Stimulated activated CD8-positive, alpha-beta memory T cell treated with anti-CD3 and anti-CD28 coated beads, Interleukin-4, amount 100 ng/mL, for 24 hours (primary cell): ENCODE measurements around the gene CGREF1.
"Not testable (repeated sequence)": the region's sequence is repeated elsewhere in the genome, so short reads cannot be mapped to it uniquely, and the experiment has no call there.

Experiments
- DNase-seq: peaks from one replicate; pipeline ENCODE4 v3.0.0-alpha.2; 2020; ENCODE audit warnings: low read depth

CGREF1 gene

DNA sequence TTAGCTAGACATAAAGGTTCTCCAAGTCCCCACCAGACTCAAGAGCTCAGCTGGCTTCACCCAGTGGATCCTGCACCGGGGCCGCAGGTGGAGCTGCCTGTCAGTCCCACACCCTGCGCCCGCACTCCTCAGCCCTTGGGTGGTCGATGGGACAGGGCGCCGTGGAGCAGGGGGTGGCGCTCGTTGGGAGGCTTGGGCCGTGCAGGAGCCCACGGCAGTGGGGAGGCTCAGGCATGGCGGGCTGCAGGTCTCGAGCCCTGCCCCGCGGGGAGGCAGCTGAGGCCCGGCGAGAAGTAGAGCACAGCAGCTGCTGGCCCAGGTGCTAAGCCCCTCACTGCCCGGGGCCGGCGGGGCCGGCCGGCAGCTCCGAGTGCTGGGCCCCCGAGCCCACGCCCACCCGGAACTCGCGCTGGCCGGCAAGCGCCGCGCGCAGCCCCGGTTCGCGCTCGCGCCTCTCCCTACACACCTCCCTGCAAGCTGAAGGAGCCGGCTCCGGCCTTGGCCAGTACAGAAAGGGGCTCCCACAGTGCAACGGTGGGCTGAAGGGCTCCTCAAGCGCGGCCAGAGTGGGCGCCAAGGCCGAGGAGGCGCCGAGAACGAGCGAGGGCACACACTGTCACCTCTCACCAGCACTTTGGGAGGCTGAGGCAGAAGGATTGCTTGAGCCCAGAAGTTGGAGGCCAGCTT, 7.4 kb downstream of the CGREF1 start:
- DNase-seq = not testable (repeated sequence)

DNA sequence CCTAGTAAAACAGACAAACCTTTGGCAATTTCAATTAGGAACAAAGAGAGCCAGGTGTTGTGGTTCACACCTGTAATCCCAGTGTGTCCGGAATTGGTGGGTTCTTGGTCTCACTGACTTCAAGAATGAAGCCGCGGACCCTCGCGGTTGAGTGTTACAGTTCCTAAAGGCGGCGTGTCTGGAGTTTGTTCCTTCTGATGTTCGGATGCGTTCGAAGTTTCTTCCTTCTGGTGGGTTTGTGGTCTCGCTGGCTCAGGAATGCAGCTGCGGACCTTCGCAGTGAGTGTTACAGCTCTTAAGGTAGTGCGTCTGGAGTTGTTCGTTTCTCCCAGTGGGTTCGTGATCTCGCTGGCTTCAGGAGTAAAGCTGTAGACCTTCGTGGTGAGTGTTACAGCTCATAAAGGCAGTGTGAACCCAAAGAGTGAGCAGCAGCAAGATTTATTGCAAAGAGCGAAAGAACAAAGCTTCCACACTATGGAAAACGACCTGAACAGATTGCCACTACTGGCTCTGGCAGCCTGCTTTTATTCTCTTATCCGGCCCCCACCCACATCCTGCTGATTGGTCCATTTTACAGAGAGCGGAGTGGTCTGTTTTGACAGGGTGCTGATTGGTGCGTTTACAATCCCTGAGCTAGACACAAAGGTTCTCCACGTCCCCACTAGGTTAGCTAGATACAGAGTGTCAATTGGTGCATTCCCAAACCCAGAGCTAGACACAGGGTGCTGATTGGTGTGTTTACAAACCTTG, 8.2 kb downstream of the CGREF1 start:
- DNase-seq = not testable (repeated sequence)

DNA sequence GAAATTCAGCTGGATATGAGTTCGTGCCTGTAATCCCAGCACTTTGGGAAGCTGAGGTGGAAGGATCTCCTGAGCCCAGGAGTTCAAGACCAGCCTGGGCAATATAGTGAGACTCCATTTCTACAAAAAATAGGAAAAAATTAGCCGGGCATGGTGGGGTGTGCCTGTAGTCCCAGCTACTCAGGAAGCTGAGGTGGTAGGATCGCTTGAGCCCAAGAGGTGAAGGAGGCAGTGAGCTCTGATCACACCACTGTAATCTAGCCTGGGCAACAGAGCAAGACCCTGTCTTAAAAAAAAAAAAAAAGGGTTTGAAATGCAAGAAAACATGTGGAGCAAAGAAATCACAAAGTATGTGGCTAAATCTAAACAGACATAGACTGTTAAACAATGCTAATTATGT, 9.8 kb downstream of the CGREF1 start:
- DNase-seq = no peak

DNA sequence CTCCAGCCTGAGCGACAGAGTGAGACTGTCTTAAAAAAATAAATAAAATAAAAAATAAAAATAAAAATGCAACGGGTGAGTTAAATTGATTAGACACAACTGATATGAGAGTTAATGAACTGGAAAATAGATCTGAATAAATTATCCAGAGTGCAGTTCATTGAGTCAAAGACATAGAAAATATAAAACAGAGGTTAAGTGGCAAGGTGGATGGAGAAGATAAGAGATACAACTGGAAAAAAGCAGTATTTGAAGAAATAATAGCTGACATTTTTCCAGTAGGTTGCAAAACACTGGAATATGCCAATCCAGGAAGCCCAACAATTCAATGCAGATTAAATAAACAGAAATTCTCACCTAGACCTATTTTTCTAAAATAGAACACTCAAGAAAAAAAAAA, 10.7 kb downstream of the CGREF1 start:
- no peak for DNase-seq

DNA sequence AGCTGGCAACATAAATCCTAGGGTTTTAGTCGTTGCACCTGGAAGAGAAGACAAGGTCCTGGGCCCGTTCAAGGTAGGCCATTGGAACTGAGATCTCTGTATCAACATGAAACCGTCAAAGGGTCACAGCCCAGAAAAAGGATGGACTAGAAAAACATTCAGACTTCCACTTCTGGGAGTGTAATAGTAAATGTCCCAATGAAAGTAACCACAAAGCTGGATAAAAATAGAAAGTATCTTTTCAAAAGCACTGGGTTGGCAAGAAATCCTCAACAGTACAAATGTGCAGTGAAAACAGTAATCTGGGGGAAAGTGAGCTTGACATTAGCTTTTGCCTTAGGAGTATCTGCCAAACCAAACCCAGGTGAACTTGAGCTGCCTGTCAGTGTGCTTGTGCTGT, 12.9 kb downstream of the CGREF1 start:
- DNase-seq = no peak

DNA sequence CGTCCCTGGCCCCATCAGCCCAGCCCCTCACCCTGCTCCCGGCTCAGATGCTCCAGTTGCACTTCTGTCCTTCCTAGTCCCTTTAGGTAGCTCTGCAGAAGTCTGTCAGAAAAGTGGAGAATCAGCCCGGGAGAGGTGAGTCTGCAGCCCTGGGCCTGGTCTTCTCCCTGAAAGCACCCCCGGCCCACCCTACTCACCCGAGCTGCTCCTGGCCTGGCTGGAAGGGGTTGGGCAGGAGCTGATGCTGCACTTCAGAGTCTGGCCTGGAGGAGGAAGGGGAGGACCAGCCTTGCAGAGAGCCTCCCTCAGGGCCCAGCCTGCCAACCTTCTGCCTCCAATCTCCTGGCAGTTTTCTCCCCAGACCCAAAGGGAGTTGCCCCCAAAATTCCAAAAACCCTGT, 16.6 kb downstream of the CGREF1 start:
- no peak for DNase-seq

DNA sequence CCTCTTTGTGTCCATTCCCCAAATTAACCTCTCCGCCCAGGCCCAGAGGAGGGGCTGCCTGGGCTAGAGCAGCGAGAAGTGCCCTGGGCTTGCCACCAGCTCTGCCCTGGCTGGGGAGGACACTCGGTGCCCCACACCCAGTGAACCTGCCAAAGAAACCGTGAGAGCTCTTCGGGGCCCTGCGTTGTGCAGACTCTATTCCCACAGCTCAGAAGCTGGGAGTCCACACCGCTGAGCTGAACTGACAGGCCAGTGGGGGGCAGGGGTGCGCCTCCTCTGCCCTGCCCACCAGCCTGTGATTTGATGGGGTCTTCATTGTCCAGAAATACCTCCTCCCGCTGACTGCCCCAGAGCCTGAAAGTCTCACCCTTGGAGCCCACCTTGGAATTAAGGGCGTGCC, 18.9 kb downstream of the CGREF1 start:
- no peak for DNase-seq

DNA sequence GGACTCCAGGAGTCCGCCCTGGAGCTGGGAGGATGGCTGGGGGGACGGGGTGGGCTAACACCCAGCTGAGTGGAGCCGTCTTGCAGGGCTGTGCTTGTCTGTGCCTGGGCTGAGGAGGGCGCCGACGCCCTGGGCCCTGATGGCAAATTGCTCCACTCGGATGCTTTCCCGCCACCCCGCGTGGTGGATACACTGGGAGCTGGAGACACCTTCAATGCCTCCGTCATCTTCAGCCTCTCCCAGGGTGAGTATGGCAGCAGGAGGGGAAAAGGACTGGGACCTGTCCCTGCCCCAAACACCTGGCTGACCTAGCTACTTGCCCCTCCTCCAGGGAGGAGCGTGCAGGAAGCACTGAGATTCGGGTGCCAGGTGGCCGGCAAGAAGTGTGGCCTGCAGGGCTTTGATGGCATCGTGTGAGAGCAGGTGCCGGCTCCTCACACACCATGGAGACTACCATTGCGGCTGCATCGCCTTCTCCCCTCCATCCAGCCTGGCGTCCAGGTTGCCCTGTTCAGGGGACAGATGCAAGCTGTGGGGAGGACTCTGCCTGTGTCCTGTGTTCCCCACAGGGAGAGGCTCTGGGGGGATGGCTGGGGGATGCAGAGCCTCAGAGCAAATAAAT, 19.5 kb downstream of the CGREF1 start:
- DNase-seq = no peak

DNA sequence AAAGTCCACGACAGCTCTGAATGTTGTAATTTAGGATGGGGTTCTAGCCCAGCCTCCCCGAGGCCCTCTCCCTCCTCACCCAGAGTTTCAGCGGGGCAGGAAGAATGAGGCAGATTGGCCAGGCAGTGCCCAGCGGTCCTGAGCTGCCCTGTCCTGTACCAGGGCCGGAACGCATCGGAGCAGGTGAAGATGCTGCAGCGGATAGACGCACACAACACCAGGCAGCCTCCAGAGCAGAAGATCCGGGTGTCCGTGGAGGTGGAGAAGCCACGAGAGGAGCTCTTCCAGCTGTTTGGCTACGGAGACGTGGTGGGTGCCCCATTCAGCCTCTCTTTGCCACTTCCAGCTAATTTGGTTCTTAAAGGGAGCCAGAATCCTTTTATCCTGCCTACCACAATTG, 21.6 kb downstream of the CGREF1 start:
- no peak for DNase-seq

DNA sequence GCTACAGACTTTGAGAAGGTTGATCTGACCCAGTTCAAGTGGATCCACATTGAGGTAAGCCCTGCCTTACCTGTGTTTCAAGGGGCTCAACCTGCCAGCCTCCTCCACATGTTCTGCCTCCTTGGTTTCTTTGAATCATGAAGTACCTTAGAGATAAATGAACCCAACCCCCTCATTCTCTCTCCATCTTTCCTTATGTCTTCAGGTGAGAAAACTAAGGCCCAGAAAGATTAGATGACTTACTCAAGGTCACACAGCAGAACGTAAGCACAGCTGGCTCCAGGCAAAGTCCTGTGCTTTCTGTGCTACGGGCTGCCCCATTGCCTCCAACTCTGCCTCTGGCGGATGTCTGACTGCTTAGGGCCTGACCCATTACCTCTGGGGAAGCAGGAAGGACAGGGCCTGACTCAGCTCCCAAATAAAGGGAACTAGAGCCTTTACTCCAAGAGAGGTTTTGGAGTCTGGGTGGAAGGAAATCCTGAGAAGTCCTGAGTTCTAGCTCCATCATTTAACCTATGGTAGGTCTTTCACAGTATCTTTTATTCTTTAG, 22.1 kb downstream of the CGREF1 start:
- no peak for DNase-seq

DNA sequence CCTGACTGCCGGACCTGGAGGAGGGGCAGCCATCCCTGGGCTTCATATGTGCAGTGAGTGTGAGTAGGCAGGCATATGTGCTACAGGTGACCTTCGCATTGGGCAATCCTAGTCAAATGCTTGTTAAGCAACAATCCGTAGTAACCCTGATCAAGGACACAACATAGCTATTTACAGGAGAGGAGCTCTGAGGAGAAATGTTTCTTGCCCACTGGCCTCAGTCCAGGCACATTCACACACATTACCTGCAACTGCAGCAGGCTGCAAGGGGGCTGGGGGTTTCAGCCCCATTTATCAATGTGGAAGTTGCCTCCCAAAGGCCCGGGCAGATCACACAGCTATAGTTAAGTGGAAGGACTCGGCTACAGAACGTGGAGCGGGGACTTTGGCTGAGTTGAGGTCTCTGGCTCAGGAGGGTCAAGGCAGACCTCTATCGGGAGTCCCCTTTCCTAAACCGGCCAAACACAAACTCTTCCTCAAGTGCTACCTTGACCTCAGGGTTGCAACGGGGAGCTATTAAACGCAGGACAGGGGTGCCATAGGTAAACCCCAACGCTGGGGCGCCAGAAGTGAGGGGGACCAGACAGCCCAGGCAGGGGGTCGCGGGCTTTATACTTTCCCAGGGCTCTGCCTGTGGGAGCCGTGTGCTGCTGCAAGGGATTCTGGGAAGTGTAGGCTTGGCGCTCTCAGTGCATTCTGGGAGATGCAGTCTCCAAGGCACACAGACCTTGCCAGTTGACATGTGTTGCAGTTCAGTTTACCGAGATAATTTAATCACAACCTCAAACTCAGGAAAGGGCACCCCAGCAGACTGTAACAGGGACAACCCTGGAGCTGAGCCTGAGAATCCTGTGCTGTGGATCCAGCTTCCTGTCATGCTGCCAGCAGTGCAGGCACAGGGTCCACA, 22.9 kb downstream of the CGREF1 start:
- no peak for DNase-seq

DNA sequence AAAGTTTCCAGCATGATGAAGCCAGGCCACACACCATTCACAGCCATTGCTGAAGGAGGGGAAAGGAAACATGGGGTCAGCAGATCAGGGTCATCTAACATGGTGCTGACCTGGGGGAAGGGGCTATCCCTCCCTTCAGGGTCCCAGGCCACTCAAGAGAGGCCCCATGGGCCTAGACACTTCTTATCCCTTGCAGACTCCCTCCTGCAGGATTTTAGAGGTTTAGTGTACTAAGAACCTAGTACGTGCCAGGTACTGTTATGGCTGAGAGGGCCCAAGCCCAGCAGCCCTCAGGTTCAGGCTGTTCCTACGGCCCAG, 23.5 kb downstream of the CGREF1 start:
- DNase-seq = no peak

DNA sequence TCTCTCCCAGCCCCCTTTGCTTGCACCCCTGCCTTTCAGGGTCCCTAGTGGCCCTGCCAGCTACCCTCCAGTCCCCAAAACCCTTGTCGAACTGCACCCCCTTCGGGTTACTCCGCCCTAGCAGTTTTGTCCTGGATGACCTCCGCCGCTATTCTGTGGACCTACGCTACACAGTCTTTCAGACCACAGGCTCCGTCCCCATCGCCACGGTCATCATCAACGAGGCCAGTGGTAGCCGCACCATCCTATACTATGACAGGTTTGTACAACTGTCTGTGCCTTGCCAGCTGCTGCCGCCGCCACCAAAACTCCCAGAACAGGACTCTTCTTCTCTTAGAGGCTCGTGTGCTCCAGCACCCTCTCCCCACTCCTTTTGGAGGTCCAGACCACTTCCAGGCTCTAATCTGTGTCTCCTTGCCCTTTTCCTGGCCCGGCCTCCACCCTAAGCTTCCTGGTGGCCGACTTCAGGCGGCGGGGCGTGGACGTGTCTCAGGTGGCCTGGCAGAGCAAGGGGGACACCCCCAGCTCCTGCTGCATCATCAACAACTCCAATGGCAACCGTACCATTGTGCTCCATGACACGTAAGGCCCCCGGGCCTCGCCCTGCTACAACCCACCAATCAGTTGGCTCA, 24.5 kb downstream of the CGREF1 start:
- no peak for DNase-seq

DNA sequence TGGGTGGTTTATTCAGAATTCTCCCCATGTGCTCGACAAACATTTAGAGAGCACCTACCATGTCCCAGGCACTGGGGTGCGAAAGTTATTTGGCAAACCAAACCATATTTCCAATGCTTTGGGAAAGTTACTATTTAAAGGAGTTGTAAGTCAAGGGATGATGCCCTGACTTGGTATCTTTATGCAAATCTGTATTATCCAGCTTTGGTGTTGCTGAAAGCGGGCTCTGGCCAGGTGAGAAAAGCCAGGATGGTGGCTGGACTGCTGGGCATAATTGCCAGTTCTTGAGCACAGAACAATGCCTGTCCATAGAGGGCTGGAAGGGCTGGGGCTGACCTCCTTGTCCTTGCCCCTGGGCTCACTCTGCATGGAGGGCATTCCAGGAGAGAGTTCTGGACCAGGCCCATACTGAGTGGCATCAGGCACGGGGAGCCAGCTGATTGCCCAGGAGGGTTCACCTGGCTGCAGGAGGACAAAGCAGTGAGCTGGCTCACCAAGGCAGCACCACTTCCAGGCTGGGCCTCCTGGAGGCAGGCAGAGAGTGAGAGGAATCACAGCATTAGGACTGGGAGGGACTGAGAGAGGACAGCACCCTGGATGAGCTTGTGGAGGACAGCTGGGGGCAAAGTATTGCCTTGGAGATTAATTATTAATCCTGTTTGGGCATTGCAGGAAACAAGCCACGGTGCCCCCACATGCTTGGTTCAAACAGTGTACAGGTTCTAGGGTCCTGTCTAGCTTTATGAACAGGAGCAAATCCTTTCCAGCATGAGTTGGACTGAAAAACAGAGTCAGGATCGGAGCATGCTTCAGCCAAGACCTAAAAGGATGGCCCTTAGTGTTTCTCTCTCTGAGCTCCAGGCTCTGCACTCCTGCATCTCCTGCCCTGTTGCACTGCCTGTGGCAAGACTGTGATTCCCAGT, 25.2 kb downstream of the CGREF1 start:
- DNase-seq = no peak

DNA sequence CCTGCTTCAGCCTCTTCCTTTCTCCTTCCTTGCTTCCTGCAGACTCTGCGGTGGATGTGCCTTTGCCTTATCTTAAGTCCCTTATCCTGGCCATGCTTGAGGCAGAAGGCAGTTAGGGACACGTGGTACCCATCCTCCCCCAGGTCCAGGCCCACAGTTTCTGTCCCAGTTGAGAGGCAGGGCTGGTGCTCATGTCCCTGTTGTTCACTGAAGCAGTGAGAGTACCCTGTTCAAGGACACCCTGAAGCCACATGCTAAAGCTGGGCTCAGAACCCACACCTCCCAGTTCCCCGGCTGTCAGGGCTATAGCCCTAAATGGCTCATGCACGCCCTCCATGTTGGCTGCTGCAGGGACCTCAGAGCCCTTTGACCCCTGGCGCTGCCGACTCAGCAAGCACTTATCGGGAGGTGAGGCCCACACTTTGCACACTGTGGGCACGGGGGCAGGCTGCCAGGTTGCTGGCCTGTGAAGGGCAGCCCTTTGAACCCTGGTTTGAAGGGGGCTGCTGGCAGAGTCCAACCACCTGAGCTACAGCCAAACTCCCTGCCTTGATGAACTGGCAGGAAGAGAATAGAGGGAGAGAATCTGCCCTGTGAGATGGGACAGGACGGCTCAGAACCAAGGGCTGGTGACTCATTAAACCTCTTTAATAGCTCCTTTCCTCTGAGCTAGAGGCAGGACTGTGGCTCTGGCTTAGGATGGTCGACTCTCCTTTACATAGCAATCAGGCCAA, 26.1 kb downstream of the CGREF1 start:
- no peak for DNase-seq

DNA sequence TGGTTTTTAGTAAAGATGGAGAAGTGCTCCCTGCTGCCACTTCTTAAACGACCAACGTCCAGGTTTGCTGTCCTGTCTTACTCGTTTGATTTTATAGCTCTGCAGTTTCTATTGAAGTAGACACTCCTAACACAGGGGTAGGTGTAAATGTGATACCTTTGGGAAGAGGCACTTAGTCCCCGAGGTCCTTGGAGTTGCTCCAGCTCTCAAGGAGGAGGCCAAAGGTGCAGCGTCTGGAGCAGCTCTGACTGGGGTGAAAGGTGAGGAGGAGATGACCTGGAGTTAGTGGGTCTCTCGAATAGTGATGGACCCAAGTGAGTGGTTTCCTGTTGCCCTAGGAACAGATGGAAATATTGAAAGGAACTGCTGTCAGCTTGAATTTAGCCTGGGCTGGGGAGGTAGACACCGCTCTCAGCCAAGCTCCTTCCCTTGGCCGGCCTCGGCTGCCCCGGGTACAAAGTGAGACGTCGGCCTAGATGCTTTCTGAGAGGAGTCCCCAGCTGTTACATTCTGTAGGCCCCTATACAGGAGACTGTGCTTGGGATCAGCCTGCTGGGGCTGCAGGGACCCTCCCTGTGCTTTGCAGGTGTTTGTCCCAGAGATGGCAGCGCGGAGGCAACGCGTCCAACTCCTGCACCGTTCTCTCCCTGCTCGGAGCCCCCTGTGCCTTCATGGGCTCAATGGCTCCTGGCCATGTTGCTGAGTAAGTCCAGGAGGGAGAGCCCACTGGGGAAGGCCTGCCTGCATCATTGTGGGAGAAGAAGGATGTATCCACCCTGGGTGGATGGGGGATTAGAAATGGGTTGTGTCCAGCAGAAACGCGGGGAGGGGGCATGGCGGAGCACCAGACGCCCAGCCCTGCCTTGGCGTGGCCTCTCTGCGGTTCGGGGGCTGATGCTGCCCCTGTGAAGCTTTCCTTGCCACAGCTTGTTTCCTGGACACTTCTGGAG, 26.9 kb downstream of the CGREF1 start:
- DNase-seq = no peak

DNA sequence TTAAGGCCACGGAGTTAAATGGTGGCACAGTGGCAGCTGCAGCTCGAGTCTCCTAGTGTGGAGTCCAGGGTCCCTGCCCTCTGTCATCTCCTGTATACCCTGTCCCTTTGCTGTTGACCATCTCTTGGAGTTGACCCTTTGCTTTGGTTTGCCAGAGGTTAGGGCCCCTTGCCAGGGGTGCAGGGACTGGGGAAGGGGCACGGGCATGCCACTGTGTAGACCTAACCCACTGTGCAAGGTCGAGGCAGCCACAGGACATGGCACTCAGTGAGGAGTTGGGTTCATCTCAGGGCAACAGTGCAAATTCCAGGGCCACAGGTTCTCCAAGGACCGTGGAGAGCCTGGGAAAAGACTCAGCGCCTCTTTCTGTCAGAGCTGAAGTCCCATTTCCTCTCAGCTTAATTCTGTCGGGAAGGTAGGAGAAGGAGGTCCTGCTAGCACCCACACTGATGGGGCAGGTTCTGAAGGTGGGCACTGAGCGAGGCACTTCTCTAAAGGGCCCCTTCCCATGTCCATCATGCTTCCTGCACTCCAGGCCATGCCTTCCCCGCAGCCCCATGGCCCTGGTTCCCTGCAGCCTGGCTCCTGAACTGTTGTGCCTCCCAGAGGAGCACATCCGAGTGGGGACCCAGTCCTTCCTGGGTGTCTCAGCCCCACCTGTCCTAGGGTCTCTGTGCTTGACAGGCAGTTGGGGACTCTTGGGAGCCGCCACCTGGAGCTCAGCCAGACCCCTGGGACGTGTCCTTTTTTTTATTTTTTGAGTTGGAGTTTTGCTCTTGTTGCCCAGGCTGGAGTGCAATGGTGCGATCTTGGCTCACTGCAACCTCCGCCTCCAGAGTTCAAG, 29.6 kb downstream of the CGREF1 start:
- no peak for DNase-seq

DNA sequence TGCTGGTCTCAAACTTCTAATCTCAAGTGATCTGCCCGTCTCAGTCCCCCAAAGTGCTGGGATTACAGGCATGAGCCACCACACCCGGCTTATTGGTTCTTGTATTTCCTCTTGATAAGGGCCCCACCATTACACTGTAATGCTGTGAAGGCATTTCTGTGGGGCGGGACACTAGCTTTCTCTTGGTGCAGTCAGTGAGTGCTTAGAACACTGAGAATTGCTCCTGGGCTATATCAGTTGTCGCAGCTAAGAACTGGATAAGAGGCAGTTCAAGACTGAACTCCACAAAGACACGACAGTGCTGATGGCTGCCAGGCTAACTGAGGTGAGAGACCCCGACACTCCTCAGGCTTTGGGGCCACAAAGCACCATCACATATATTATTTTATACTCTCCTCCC, 30.3 kb downstream of the CGREF1 start:
- no peak for DNase-seq
